ENCODE results near the gene SEMA3A. TPM values are rescaled to one million over a fixed set of nuclear protein-coding genes. Genes with fewer than 3 reads are reported as not detected.

Gene SEMA3A
- total and polyA plus RNA-seq, 2 of the 4 experiments (the other 2 are of a cell fraction) = 31.2 to 213 TPM

GRCh38 chr7:84123965-84124547 is 70.5 kb downstream of the SEMA3A start:
- intact Hi-C loops (cut with micrococcal nuclease) = no loop called here
- POLR2A ChIA-PET (ENCODE audit: unreplicated experiment) = interaction anchor here (1.0 kb wide), 1 partner anchor 11 kb away, joined by 5 read pairs; no protein-coding TSS in a partner anchor
- WGBS, 2 experiments (ENCODE audit: extremely low coverage in 2 of 2, insufficient read length in 1 of 2) = no CpG with 5 or more reads among the region's 5 CpGs
- no peaks in the 10 kb centered on the region for H3K27me3 ChIP-seq (ENCODE audit: control insufficient read depth, insufficient read depth, low read length)
- no peak overlapping the region for H2AK9ac ChIP-seq (replicated peaks; ENCODE audit: low read depth, low read length, poor library complexity)
- peak overlapping the region; percentile 70; the same call in 1 of the 2 replicates for H4K5ac ChIP-seq (ENCODE audit: low read depth, low read length)
- no TSS peak for BruUV-seq (replicated peaks)
- H2BK15ac ChIP-seq (ENCODE audit: low read depth, low read length) = no peak overlapping the region
- H2BK20ac ChIP-seq (ENCODE audit: low read depth, low read length) = peak overlapping the region; percentile 10; the same call in 1 of the 2 replicates
- peak; percentile 79 for DNase-seq
- no peak for TF ChIP-seq POLR2A (IDR thresholded peaks at IDR 0.05; ENCODE audit: low read depth, low read length)
- 0 out of 2 replicates have a peak, but pooled peaks have one; percentile 3 for TF ChIP-seq RAD21 (IDR thresholded peaks at IDR 0.05; ENCODE audit: low read length)
- H3K9ac ChIP-seq (ENCODE audit: low read depth, low read length) = no peak overlapping the region
- no peaks in the 10 kb centered on the region for H3K9me3 ChIP-seq (ENCODE audit: control insufficient read depth, insufficient read depth, low read length)
- H3K27ac ChIP-seq (ENCODE audit: insufficient read depth, low read length) = peak overlapping the region; percentile 21; the same call in 1 of the 2 replicates
- peak overlapping the region; percentile 50; the same call in 1 of the 2 replicates for H3K23ac ChIP-seq (ENCODE audit: low read depth, low read length)
- H3K4me3 ChIP-seq (ENCODE audit: insufficient read depth, low read depth, low read length) = peak overlapping the region; percentile 44; the same call in 1 of the 2 replicates
- peak overlapping the region; percentile 17; the same call in 1 of the 2 replicates for H3K4ac ChIP-seq (ENCODE audit: low read depth, low read length)
- no peak overlapping the region for H3K56ac ChIP-seq (ENCODE audit: extremely low read depth, insufficient read depth, low read length)
- dilution Hi-C loops (cut with HindIII; ENCODE audit: low sequenced_read_pairs, unreplicated experiment) = no loop called here
- H3K4me1 ChIP-seq (ENCODE audit: control insufficient read depth, insufficient read depth, low read length) = 0 out of 2 replicates have a peak, but pooled peaks cover 2% of the 10 kb centered on the region
- no peak overlapping the region for H2AFZ ChIP-seq (replicated peaks; ENCODE audit: low read length, poor library complexity)
- peak overlapping the region; percentile 13; the same call in 1 of the 2 replicates for H4K91ac ChIP-seq (ENCODE audit: insufficient read depth, low read depth, low read length)
- peak; percentile 89 for ATAC-seq (ENCODE audit: low read depth)
- H4K20me1 ChIP-seq (ENCODE audit: insufficient read depth, low read length) = no peaks in the 10 kb centered on the region
- H3K18ac ChIP-seq (ENCODE audit: low read depth, low read length) = peak overlapping the region; percentile 55; the same call in 1 of the 2 replicates
- no peak overlapping the region for H2AK5ac ChIP-seq (ENCODE audit: low read depth, low read length)
- peaks cover 4% of the 10 kb centered on the region for H3K36me3 ChIP-seq (ENCODE audit: control insufficient read depth, insufficient read depth, low read length)
- in situ Hi-C loops (cut with MboI; ENCODE audit: low sequenced_read_pairs) = no loop called here
- H3K79me1 ChIP-seq (ENCODE audit: low read depth in 1 of 2, low read length in 2 of 2) = peaks cover 20 to 30% of the 10 kb centered on the region in 2 experiments
- peak overlapping the region; percentile 85 for H2BK5ac ChIP-seq (ENCODE audit: low read depth, low read length, poor library complexity, severe bottlenecking)
- H4K8ac ChIP-seq (ENCODE audit: low read depth in 2 of 2, low read length in 2 of 2) = peak overlapping the region in 1 of 2 experiments; percentile 82; a peak in 2 of 4 replicates
- peak overlapping the region; percentile 10 for H3K14ac ChIP-seq (replicated peaks; ENCODE audit: low read depth, low read length)
- peak overlapping the region; percentile 56 for H2BK120ac ChIP-seq (ENCODE audit: low read depth, low read length)
- CTCF ChIA-PET = interaction anchor here (1.1 kb wide), 1 partner anchor 12 kb away, joined by 3 read pairs; no protein-coding TSS in a partner anchor
- no peaks in the 10 kb centered on the region for H3K9me1 ChIP-seq (ENCODE audit: insufficient read depth, low read length)
- H3K4me2 ChIP-seq (ENCODE audit: low read depth, low read length) = peak overlapping the region; percentile 92
